NCI-H1436 (cell line): Measurements from ENCODE around the gene LRP10.

Experiments used
- DNase-seq: peaks from one replicate; lab custom pipeline; 2025; lab: John Stamatoyannopoulos, UW

LRP10 gene

GRCh38 chr14:22865424-22866405 lies 5.8 kb upstream of the LRP10 start:
- no peak for DNase-seq

- no peak for DNase-seq
Measured at GRCh38 chr14:22866874-22867273, 4.7 kb upstream of the LRP10 start.

- DNase-seq: peak; percentile 11
Measured at GRCh38 chr14:22870811-22871223, 723 bp upstream of the LRP10 start.

DNA sequence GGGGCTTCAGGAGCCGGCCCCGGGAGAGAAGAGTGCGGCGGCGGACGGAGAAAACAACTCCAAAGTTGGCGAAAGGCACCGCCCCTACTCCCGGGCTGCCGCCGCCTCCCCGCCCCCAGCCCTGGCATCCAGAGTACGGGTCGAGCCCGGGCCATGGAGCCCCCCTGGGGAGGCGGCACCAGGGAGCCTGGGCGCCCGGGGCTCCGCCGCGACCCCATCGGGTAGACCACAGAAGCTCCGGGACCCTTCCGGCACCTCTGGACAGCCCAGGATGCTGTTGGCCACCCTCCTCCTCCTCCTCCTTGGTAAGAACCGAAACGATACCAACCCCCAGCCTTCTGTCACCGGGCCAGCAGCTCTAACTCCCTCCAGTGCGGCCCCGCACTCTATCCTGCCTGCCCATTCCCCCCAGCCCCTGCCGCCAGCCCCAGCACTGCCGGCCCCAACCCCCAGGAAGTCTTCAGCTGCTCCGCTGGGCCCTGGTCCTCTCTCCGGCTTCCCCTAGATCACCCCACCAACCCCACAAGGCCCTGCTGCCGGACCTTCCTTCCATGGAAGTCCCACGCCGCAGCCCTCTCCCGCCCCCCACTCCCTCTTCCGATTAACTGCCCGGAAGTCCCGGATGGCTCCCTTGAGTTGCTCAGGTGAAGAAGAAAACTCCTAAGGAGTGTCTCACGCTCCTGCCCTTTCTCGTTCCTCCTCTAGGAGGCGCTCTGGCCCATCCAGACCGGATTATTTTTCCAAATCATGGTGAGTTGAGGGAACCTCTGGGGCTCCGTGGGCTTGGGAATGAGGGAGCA lies 693 bp downstream of the LRP10 start:
- DNase-seq: peak; percentile 78

DNA sequence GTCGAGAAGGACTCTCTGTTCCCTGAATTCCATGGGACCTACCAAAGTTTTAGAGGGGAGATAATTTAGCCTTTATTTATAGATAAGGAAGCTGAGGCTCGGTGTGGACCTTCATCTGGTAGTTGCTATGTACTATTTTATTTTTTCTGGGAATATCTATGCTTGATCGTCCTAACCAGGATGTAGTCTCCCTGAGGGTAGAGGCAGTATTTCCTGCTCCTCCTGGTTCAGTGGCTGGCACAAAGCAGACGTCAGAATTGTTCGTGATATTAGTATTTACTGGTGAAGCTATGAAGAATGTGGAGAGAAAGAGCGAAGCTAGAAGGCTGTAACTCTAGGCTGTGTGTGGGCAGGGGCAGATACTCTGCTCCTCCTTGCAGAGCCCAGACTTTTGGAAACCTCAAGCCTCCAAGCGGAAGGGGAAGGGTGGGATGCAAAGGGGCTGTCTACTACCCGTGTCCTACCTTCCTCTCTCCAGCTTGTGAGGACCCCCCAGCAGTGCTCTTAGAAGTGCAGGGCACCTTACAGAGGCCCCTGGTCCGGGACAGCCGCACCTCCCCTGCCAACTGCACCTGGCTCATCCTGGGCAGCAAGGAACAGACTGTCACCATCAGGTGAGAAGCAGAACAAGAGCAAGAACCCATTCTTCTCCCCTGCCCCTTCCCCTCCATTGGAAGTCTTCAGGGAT lies 1.4 kb downstream of the LRP10 start:
- no peak for DNase-seq

- no peak for DNase-seq
Measured at GRCh38 chr14:22875003-22875747, 3.6 kb downstream of the LRP10 start.

DNA sequence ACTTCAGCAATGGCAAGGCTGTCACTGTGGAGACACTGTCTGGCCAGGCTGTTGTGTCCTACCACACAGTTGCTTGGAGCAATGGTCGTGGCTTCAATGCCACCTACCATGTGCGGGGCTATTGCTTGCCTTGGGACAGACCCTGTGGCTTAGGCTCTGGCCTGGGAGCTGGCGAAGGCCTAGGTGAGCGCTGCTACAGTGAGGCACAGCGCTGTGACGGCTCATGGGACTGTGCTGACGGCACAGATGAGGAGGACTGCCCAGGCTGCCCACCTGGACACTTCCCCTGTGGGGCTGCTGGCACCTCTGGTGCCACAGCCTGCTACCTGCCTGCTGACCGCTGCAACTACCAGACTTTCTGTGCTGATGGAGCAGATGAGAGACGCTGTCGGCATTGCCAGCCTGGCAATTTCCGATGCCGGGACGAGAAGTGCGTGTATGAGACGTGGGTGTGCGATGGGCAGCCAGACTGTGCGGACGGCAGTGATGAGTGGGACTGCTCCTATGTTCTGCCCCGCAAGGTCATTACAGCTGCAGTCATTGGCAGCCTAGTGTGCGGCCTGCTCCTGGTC lies 4.3 kb downstream of the LRP10 start:
- DNase-seq: no peak

- DNase-seq: no peak
Measured at GRCh38 chr14:22877000-22877501, 5.5 kb downstream of the LRP10 start.

DNA sequence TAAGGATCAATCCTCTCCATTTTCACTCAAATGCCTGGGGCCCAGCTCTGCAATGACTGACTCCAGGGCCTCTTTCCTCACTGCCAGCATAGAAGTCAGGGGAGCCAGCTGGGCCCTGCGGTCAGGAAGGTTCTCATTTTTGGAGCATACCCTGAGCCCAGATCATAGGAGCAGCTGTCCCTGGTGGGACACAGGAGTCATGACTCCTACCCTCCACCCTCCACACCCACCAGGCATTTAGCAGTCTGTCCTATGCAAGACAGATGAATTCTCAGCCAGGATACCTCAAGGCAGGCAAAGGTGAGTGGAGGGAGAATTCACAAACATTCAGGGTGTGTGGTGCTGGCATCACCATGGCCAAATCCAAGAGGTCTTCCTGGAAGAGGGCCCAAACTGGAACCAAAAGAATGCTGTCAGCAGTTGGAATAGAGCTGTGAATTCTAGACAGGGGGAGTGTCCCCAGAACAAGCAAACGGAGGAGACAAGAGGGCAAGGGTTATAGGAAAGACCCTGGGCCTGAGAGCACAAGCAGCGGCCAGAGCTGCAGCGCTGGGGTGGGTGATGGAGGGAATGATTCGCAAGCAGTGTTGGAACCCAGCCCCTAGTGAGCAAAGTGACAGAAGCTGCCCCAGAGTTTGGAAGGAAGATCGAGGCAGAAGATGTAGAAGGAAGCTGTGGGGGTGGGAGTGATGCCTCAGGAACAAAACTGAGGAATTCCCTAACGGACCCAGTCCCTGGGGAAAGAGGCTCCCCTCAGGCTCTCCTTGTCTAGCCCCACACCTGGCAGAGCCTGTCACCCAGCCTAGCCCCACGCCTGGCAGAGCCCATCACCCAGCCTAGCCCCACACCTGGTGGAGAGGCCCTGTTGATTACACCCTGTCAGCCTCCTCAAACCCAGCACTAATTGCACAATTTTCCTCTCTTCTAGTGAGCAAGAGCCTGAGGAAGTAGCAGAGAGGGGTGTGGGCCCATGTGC lies 7.0 kb downstream of the LRP10 start:
- no peak for DNase-seq

- DNase-seq: no peak
Measured at GRCh38 chr14:22882064-22882463, 10.5 kb downstream of the LRP10 start.

DNA sequence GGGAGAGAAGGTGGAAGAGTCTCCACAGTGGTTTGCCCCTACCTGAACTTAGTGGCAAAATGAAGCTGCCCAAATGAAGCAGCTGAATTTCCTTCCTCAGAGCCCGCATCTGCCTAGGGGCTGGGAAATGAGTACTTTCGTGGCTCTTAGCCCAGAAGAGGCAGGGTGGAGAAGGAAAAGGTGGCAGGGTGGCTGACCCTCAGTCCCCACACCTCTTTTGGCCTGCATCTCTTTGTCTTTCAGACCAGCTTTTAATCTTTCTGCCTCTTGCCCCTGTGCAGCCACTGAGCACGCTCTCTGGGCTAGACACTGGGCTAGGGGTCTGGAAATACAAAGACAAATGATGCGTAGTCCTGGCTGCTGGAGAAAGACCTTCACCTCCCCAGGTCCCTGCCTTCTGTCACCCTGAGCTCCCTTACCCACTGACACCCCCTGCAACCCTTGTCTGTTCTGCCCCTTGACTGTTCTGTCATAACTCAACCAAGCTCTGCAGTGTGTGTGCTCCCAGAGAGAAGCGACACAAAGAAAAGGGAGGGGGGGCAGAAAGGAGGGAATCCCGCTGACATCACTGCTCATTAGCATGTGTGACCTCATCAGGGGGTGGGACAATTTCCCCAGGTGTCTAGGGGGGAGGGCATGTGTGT lies 11.1 kb downstream of the LRP10 start:
- DNase-seq: peak; percentile 77

DNA sequence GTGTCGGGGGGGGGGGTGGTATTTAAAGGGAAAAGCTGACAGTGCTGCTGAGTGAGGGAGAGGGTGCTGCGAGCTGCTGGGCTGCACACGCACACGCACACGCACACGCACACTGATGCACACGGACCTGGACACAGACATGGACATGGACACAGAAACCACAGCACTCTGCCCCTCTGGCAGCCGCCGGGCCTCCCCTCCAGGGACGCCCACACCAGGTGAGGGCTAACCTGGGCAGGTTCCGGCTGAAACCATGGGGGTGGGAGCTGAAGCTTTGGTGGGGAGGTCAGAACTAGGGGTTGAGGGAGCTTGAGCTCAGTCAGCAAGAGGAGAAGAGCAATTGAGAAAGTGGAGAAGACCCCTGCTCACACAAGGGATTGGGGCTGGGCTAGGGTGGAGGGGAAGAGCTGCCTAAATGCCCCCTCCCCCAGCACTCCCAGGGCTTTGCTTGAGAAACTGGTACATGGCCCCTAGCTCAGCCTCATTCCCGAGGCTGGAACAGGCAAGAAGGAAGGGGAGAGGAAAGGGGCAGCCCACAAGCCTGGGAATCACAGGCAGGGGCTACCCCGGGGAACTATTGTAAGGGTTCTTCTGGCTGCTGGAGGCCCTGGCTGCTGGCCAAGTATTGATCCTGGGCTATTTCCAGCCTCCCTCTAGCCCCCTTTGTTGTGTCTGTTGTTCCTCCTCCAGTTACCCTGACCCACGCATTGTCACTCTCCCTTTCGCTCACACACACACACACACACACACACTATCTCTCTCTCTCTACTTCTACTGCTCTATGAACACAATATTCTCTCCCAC lies 11.8 kb downstream of the LRP10 start, which contains the start of gene REM2:
REM2 (plus strand) TSS at position 50 of the 804 bp plus-strand sequence; CDS start at position 116, 66 bp downstream.
- peak; percentile 2 for DNase-seq

- no peak for DNase-seq
Measured at GRCh38 chr14:22884076-22884737, 12.7 kb downstream of the LRP10 start.

DNA sequence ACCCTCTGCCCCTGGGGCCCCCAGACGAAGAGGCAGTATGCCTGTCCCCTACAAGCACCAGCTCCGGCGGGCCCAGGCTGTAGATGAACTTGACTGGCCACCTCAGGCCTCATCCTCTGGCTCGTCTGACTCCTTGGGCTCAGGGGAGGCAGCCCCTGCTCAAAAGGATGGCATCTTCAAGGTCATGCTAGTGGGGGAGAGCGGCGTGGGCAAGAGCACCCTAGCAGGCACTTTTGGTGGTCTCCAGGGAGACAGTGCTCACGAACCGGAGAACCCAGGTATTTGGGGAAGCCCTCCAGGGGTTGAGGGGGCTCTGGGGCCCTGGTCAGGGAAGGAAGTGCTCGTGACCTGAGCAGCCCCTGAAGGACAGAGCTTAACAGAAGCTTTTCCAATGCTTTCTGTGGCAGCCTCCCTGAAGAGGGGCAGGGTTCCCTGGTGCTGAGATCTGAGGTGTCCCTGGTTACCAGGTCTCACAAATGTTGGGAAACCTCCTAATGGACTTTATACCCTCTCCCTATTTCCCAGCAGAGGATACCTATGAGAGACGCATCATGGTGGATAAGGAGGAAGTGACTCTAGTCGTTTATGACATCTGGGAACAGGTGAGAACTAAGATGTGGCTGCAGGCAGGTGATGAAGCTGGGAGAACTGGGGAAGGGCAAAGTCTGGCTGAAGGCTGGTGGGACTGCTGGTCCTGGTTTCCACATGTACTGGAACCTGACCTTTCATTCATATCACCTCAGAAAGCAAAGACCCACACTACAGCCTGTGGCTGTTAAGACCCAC lies 13.4 kb downstream of the LRP10 start:
- DNase-seq: no peak

GRCh38 chr14:22885975-22886374 lies 14.4 kb downstream of the LRP10 start:
- no peak for DNase-seq

GRCh38 chr14:22886500-22887259 lies 15.1 kb downstream of the LRP10 start:
- DNase-seq: peak; percentile 77
